HG02943 (cell line): ENCODE measurements around the gene FAF1.
"Not testable (repeated sequence)": the region's sequence is repeated elsewhere in the genome, so short reads cannot be mapped to it uniquely, and the experiment has no call there.

ENCODE experiments used
- ATAC-seq: cut with Tn5 transposase; IDR thresholded peaks from one replicate; pipeline ENCODE4 v1.9.1; 2021; ENCODE audit warnings: mild to moderate bottlenecking, low read depth, moderate library complexity; ENCODE audit not compliant: unreplicated experiment

The FAF1 gene

GRCh38 chr1:50808296-50808695 lies 151.8 kb downstream of the FAF1 start:
- no peak for ATAC-seq

GRCh38 chr1:50796272-50796671 lies 163.8 kb downstream of the FAF1 start:
- ATAC-seq: no peak

- ATAC-seq: no peak
These were observed 166.5 kb downstream of the FAF1 start for GRCh38 chr1:50793521-50793920.

- ATAC-seq: no peak
These were observed 172.8 kb downstream of the FAF1 start for GRCh38 chr1:50787266-50787665.

GRCh38 chr1:50783286-50783685 lies 176.8 kb downstream of the FAF1 start:
- no peak for ATAC-seq

- ATAC-seq: no peak
These were observed 179.3 kb downstream of the FAF1 start for GRCh38 chr1:50780797-50781196.

GRCh38 chr1:50779801-50780200 lies 180.3 kb downstream of the FAF1 start:
- ATAC-seq: no peak

GRCh38 chr1:50775740-50776139 lies 184.3 kb downstream of the FAF1 start:
- no peak for ATAC-seq

GRCh38 chr1:50774759-50775351 lies 185.2 kb downstream of the FAF1 start:
- no peak for ATAC-seq

- no peak for ATAC-seq
These were observed 193.4 kb downstream of the FAF1 start for GRCh38 chr1:50766688-50767087.

- ATAC-seq: not testable (repeated sequence)
These were observed 203.5 kb downstream of the FAF1 start for GRCh38 chr1:50756543-50756942.

- ATAC-seq: not testable (repeated sequence)
These were observed 205.3 kb downstream of the FAF1 start for GRCh38 chr1:50754764-50755163.

- no peak for ATAC-seq
These were observed 209.9 kb downstream of the FAF1 start for GRCh38 chr1:50750021-50750619.

GRCh38 chr1:50747394-50747793 lies 212.7 kb downstream of the FAF1 start:
- ATAC-seq: no peak

- no peak for ATAC-seq
These were observed 217.5 kb downstream of the FAF1 start for GRCh38 chr1:50742523-50742922.

GRCh38 chr1:50739125-50739524 lies 220.9 kb downstream of the FAF1 start:
- no peak for ATAC-seq

- ATAC-seq: no peak
These were observed 224.6 kb downstream of the FAF1 start for GRCh38 chr1:50735443-50735842.

- not testable (repeated sequence) for ATAC-seq
These were observed 232.5 kb downstream of the FAF1 start for GRCh38 chr1:50727578-50727977.

- peak; percentile 72 for ATAC-seq
These were observed 235.3 kb downstream of the FAF1 start for GRCh38 chr1:50724626-50725286.

- no peak for ATAC-seq
These were observed 239.5 kb downstream of the FAF1 start for GRCh38 chr1:50720457-50721053.

GRCh38 chr1:50719126-50719525 lies 240.9 kb downstream of the FAF1 start:
- no peak for ATAC-seq

GRCh38 chr1:50717327-50717726 lies 242.7 kb downstream of the FAF1 start:
- ATAC-seq: no peak
